Lower lobe of right lung (tissue), 2 donors: Measurements from ENCODE around the gene SCN1A. TPM values are rescaled to one million over a fixed set of nuclear protein-coding genes. Genes with fewer than 3 reads are reported as not detected.
A peak's percentile ranks its signal among the peaks of the same experiment; 100 is the strongest.

Source experiments
- ATAC-seq, 2 donors: fragments of 200-7000 bp; cut with Tn5 transposase; one replicate each; pipeline ENCODE4 v1.9.1; 2020 to 2022; ENCODE audit warnings: mild to moderate bottlenecking in 2 of 2, moderate library complexity in 2 of 2
- DNase-seq: peaks from one replicate; pipeline ENCODE4 v3.0.0-alpha.2; 2020
- H3K27ac ChIP-seq: fragments of 200-600 bp; one replicate; pipeline ENCODE4 v1.8.0; 2022
- H3K27me3 ChIP-seq: fragments of 200-600 bp; one replicate; pipeline ENCODE4 v1.8.0; 2022; ENCODE audit warnings: low read depth
- H3K36me3 ChIP-seq: fragments of 200-600 bp; one replicate; pipeline ENCODE4 v1.8.0; 2022; ENCODE audit warnings: mild to moderate bottlenecking
- H3K4me1 ChIP-seq: fragments of 200-600 bp; one replicate; pipeline ENCODE4 v1.8.0; 2022
- H3K4me3 ChIP-seq: fragments of 200-600 bp; one replicate; pipeline ENCODE4 v1.8.0; 2022; ENCODE audit warnings: mild to moderate bottlenecking
- H3K9me3 ChIP-seq: fragments of 200-600 bp; one replicate; pipeline ENCODE4 v1.8.0; 2022
- intact Hi-C: fragments of 100-400 bp; cut with DNase I; formaldehyde crosslinking; loops from one replicate; pipeline ENCODE4 v1.11.0; 2022
- total RNA-seq: library from RNA; stranded (reverse); fragmentation: NEBNext Ultra II Directional; extraction: Animal tissue kit (Norgen Biotek cat#: 25700); gene quantifications from one replicate; pipeline ENCODE4 v1.2.1, GENCODE V29; 2021
- TF ChIP-seq, protein P1 (sequence below): fragments of 200-600 bp; IDR thresholded peaks from one replicate; pipeline ENCODE4 v1.8.0; 2022; ENCODE audit warnings: antibody characterized with exemption, mild to moderate bottlenecking
- donor health status: DM: no; HTN: yes; CAD: no; lungs with severe emphysema.

SCN1A gene
- total RNA-seq, 1 donor from 2014 or later: 19.1 TPM

GRCh38 chr2:166068981-166069380, 58.8 kb downstream of the SCN1A start:
- H3K4me3 ChIP-seq: no peak overlapping the region
- intact Hi-C loops: no loop called here
- no peak for ATAC-seq
- no peaks in the 10 kb centered on the region for H3K9me3 ChIP-seq
- DNase-seq: no peak
- no peaks in the 10 kb centered on the region for H3K4me1 ChIP-seq
- no peak overlapping the region for H3K27ac ChIP-seq
- TF ChIP-seq, protein P1, sequence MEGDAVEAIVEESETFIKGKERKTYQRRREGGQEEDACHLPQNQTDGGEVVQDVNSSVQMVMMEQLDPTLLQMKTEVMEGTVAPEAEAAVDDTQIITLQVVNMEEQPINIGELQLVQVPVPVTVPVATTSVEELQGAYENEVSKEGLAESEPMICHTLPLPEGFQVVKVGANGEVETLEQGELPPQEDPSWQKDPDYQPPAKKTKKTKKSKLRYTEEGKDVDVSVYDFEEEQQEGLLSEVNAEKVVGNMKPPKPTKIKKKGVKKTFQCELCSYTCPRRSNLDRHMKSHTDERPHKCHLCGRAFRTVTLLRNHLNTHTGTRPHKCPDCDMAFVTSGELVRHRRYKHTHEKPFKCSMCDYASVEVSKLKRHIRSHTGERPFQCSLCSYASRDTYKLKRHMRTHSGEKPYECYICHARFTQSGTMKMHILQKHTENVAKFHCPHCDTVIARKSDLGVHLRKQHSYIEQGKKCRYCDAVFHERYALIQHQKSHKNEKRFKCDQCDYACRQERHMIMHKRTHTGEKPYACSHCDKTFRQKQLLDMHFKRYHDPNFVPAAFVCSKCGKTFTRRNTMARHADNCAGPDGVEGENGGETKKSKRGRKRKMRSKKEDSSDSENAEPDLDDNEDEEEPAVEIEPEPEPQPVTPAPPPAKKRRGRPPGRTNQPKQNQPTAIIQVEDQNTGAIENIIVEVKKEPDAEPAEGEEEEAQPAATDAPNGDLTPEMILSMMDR: no peak
- no peaks in the 10 kb centered on the region for H3K27me3 ChIP-seq
- no peaks in the 10 kb centered on the region for H3K36me3 ChIP-seq

GRCh38 chr2:166067229-166067628, 60.6 kb downstream of the SCN1A start:
- no peak overlapping the region for H3K27ac ChIP-seq
- no peaks in the 10 kb centered on the region for H3K9me3 ChIP-seq
- no peaks in the 10 kb centered on the region for H3K4me1 ChIP-seq
- no peaks in the 10 kb centered on the region for H3K27me3 ChIP-seq
- DNase-seq (no peak), ATAC-seq (peak in 1 of 2 donors; percentile 35)
- no peaks in the 10 kb centered on the region for H3K36me3 ChIP-seq
- no peak overlapping the region for H3K4me3 ChIP-seq
- TF ChIP-seq, protein P1: no peak
- intact Hi-C loops: no loop called here

- Histone ChIP-seq H3K9me3 (no peaks in the 10 kb centered on the region), H3K36me3 (no peaks in the 10 kb centered on the region), H3K27ac (no peak overlapping the region), H3K4me3 (no peak overlapping the region), H3K4me1 (no peaks in the 10 kb centered on the region), H3K27me3 (no peaks in the 10 kb centered on the region)
- no peak for ATAC-seq
- intact Hi-C loops: no loop called here
- TF ChIP-seq, protein P1: no peak
- DNase-seq: no peak
Observed at GRCh38 chr2:166060191-166060590, 67.6 kb downstream of the SCN1A start.

DNA sequence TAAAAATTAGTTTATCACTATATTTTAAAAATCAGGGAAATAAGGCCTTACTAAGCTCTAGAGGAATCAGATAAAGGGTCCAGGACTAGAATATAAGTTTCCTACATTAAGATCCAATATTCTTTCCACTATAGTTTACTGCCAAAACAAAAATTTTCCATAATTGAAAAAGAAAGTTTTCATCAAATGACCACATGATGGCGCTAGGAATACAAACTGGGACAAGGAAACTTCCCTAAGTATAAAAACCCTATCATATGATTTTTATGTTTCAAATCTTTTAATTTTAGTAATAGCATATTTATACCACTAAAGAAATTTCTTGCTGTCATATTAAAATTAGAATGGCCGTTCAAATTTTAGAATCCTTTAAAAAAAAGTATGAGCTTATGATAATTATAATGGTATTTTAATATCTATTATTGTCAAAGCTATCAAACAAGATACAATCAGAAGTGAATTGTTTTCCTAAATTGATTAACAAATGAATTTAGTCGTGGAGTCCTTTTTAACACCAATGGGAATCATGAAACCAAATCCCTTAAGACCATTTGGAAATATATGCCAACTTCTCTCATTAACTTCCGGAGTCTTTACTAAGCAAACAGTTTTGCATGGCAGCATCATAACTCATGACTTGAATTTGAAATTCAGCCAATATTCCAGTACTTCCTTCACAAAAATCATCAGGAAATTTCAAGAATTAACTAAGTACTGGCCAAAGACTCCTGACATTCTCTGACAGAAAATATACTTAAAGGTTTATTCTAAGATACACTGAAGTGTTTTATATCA, 70.3 kb downstream of the SCN1A start:
- no peaks in the 10 kb centered on the region for H3K36me3 ChIP-seq
- intact Hi-C loops: no loop called here
- no peaks in the 10 kb centered on the region for H3K27me3 ChIP-seq
- ATAC-seq (peak in 1 of 2 donors; percentile 67), DNase-seq (no peak)
- no peaks in the 10 kb centered on the region for H3K4me1 ChIP-seq
- no peak overlapping the region for H3K27ac ChIP-seq
- H3K9me3 ChIP-seq: no peaks in the 10 kb centered on the region
- no peak overlapping the region for H3K4me3 ChIP-seq
- TF ChIP-seq, protein P1: peak; percentile 49

- no peak for ATAC-seq
- H3K27ac ChIP-seq: no peak overlapping the region
- TF ChIP-seq, protein P1: no peak
Observed at GRCh38 chr2:166044853-166045483, 82.9 kb downstream of the SCN1A start.

More at GRCh38 chr2:166044853-166045483, 82.9 kb downstream of the SCN1A start:
- H3K4me1 ChIP-seq: no peaks in the 10 kb centered on the region
- intact Hi-C loops: no loop called here
- no peaks in the 10 kb centered on the region for H3K27me3 ChIP-seq
- no peak for DNase-seq
- H3K4me3 ChIP-seq: no peak overlapping the region
- no peaks in the 10 kb centered on the region for H3K36me3 ChIP-seq
- H3K9me3 ChIP-seq: no peaks in the 10 kb centered on the region
